Posterior cingulate gyrus (tissue), 11 donors: ENCODE results near the gene SPATA31D1.
"Not testable (repeated sequence)": the region's sequence is repeated elsewhere in the genome, so short reads cannot be mapped to it uniquely, and the experiment has no call there.

Source experiments
- DNase-seq, 10 donors: peaks; one replicate each; pipeline versions ENCODE4 v3.0.0 to v3.0.0-alpha.2; 2020 to 2021; ENCODE audit warnings: mixed read lengths in 3 of 10
- intact Hi-C: fragments of 100-400 bp; cut with DNase I; formaldehyde crosslinking; loops from one replicate; pipeline ENCODE4 v1.15.1; 2023

The SPATA31D1 gene

DNA sequence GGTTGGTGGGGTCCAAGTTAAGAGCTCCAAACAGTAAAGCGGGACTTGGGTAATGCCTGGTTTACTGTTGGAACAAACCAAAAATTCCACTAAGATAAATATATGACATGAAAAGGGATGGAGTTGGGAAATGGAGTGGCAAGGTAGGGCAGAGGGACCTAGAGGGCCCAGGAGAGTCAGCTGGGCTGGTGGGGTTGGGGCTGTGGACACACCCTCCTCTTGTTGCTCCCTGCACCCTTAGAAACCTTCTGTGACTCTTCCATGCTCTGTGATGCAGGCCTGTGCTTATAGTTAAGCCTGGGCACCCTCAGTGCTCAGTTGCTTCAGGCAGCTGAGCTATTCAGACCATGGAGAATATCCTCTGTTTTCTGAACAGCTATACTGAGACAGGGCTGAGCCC lies at the start of gene SPATA31D1:
Gene SPATA31D1 (plus strand): TSS at position 301 of the 400 bp plus-strand sequence. CDS start 47 bp downstream, at position 348.
- DNase-seq, intact Hi-C loops: not testable (repeated sequence)

DNA sequence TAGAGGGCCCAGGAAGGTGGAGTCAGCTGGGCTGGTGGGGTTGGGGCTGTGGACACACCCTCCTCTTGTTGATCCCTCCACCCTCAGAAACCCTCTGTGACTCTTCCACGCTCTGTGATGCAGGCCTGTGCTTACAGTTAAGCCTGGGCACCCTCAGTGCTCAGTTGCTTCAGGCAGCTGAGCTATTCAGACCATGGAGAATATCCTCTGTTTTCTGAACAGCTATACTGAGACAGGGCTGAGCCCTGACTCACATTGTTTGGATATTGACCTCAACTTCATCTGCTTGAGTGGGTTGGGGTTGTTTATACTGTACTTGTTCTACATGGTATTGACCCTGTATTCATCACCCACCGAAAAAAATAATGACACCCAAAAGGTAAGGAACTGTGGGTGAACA lies 45.2 kb upstream of the SPATA31D1 start, which contains the start of gene SPATA31D3:
Gene SPATA31D3 (plus strand): TSS at position 108 of the 400 bp plus-strand sequence. CDS start 86 bp downstream, at position 194.
- DNase-seq, intact Hi-C loops: not testable (repeated sequence)

- DNase-seq, intact Hi-C loops: not testable (repeated sequence)
Observed at GRCh38 chr9:81948650-81949049, 39.9 kb upstream of the SPATA31D1 start.

DNA sequence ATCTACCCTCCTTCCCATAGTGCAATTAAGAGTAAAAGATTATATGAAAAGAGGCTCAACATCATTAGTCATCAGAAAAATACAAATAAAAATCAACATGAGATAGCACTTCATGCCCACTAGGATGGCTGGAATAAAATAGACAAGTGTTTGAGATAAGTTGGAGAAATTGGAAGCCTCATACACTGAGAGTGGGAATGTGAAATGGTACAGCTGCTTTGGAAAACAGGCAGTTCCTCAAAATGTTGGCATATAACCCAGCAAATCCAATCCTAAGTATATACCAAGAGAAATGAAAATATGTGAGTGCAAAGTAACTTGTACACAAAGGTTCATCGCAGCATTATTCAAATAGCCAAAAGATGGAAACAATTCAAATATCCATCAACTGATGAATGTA lies 35.5 kb upstream of the SPATA31D1 start:
- intact Hi-C loops = no loop called here
- no peak for DNase-seq

GRCh38 chr9:81955625-81956024 lies 32.9 kb upstream of the SPATA31D1 start:
- intact Hi-C loops = no loop called here
- DNase-seq = no peak

GRCh38 chr9:81964218-81965171 lies 24.1 kb upstream of the SPATA31D1 start:
- intact Hi-C loops = no loop called here
- no peak for DNase-seq

DNA sequence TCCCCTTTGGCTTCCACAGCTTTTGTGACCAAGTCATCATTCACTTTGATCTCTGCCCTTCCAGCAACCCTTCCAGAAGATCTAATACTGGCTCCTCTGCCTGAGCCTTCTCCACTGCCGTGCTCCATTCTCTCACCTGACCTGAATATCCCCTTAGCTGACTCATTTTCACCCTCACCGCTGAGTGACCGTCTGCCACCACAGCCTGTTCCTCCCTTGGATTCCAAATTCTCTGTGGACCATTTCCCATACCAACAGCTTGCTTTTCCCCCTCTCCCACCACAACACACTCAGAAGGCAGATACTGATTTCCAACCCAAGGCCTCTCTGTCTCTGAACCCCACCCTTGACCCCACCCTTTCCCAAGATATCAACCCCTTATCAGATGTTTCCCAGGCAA lies 20.5 kb upstream of the SPATA31D1 start:
- intact Hi-C loops = no loop called here
- DNase-seq = no peak

- intact Hi-C loops = no loop called here
- no peak for DNase-seq
Observed at GRCh38 chr9:81969971-81970370, 18.6 kb upstream of the SPATA31D1 start.

DNA sequence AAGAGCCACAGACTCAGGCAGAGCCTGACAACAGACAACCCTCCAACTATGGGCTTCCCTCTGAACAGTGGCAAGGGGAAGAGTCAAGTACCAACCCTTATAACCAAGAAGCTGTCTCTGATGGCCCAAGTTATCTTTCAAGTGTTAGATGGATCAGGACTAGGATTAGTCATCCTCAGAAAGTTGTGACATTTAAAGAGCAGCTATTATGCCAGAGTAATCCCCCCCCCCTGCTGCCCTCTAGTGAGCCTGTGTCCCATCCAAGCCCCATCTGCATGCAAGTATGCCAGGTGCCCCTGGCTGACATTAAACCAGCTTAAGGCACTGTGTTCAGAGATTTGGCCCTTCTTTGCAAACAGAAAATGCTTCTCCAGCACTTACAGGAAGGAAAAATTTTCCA lies 16.8 kb upstream of the SPATA31D1 start:
- DNase-seq = no peak
- intact Hi-C loops = no loop called here

GRCh38 chr9:81974764-81975163 lies 13.8 kb upstream of the SPATA31D1 start:
- no peak for DNase-seq
- intact Hi-C loops = no loop called here

- no peak for DNase-seq
- intact Hi-C loops = no loop called here
Observed at GRCh38 chr9:81976351-81976750, 12.2 kb upstream of the SPATA31D1 start.

- DNase-seq = no peak
- intact Hi-C loops = no loop called here
Observed at GRCh38 chr9:81979196-81979595, 9.4 kb upstream of the SPATA31D1 start.

DNA sequence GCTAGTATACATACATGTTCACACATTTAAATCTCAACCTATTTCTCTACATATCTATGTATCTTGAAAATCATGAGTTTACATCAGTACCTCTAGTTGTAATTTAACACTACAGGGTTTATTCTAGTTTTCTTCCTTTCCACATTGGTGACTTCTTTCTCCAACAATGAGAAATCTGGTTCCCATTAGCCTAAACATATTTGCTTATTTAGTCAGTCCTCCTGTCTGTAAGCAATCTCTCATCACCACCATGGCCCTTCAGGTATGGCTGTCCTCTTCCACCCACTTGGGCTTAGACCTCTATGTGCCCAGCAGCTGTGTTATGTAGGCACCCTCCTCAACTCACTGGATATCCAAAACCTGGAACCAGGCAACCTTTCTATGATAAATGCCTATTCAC lies 8.0 kb upstream of the SPATA31D1 start:
- intact Hi-C loops = no loop called here
- DNase-seq = no peak

DNA sequence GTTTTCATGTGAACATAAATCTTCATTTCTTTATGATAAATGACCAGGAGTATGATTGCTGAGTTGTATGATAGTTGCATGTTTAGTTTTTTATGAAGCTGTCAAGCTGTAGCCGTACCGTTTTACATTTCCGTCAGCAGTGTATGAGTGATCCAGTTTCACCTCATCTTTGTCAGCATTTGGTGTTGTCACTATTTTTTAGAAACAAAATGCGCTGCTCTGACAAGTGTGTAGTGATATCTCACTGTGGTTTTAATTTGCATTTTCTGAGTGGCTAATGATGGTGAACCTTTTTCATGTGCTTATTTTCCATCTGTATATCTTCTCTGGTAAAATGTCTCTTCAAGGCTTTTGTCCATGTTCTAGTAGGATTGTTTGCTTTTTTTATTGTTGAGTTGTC lies 6.7 kb upstream of the SPATA31D1 start:
- intact Hi-C loops = no loop called here
- DNase-seq = no peak

- no peak for DNase-seq
Observed at GRCh38 chr9:81984928-81985327, 3.6 kb upstream of the SPATA31D1 start.

GRCh38 chr9:81986051-81986450 lies 2.5 kb upstream of the SPATA31D1 start:
- no peak for DNase-seq
- intact Hi-C loops = no loop called here

More at GRCh38 chr9:81984928-81985327, 3.6 kb upstream of the SPATA31D1 start:
- intact Hi-C loops = no loop called here

GRCh38 chr9:81989700-81990099 lies 1.1 kb downstream of the SPATA31D1 start:
- intact Hi-C loops = no loop called here
- DNase-seq = no peak

GRCh38 chr9:81993656-81994055 lies 5.1 kb downstream of the SPATA31D1 start:
- DNase-seq = no peak

DNA sequence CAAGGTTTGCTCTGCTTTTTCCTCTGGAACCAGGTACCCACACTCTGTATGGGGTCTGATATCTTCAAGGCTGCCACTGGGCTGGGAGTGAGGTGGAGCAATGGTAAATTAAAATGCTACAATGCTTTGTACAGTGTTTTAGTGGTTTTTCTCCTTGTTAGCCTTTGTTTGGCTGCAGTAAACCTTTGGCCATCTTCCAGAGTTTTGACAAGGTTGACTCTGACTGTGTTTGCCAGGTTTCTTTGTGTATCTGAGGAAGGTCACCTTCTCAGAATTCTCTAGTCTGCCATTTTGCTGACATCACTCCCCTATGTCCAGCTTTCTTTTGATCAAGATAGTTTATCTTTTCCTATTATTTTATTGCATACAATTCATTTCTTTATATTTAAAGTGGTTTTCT lies 11.2 kb downstream of the SPATA31D1 start:
- intact Hi-C loops = no loop called here
- no peak for DNase-seq

More at GRCh38 chr9:81993656-81994055, 5.1 kb downstream of the SPATA31D1 start:
- intact Hi-C loops = no loop called here

GRCh38 chr9:82010711-82011110 lies 22.1 kb downstream of the SPATA31D1 start:
- DNase-seq = no peak
- intact Hi-C loops = no loop called here

DNA sequence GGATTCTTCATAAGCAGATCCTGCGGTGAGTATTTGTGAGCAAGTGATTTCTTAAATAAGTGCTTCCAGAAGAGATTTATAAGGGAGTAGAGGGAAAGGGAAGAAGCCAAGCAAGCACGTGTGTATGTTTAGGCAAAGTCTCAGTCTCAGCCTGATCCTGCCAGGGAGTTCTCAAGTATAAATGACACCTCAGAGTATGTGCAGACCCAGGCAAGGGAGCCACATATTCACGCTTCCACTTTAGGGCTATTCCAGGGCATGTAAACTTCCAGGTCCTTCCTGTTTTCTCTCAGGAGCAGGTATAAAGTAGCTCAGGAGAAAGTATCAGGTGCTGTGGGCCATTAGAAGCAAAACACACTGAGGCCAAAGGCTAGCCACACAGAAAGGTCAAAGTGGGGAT lies 22.6 kb downstream of the SPATA31D1 start:
- intact Hi-C loops = no loop called here
- no peak for DNase-seq

DNA sequence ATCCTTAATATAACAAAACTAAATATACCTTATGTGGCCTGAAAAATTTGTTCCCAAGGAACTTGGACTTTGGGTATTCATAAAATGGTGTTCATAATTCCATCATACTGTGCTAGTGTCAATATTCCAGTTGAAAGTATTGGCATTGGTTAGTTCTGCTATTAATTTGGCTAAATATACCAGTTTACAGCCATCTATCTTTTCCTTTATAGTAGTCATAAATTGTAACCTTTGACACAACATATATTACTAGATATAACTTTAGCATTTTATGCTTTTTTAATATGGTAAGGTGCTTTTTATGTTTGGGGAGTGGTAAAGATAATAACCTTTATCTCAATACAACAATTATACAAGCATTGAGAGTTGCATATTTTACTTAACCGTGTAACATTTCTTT lies 23.7 kb downstream of the SPATA31D1 start:
- DNase-seq = no peak
- intact Hi-C loops = no loop called here
